KMS-11 (cell line): ENCODE results near the gene TRIM29.

Experiments
- H2AFZ ChIP-seq: fragments of 200-600 bp; sonication (generic); 2 replicates; pipeline ENCODE4 v1.6.1; 2016; ENCODE audit warnings: antibody characterized with exemption, mixed run types, low read depth
- H3K27ac ChIP-seq: fragments of 200-600 bp; sonication (generic); 2 replicates; pipeline ENCODE4 v1.6.1; 2016; ENCODE audit warnings: mild to moderate bottlenecking, mixed run types
- H3K27me3 ChIP-seq: fragments of 200-600 bp; sonication (generic); 2 replicates; pipeline ENCODE4 v1.6.1; 2017; ENCODE audit warnings: mild to moderate bottlenecking, low read depth, mixed run types, moderate library complexity; ENCODE audit not compliant: insufficient read depth
- H3K36me3 ChIP-seq: fragments of 200-600 bp; sonication (generic); 2 replicates; pipeline ENCODE4 v1.6.1; 2017; ENCODE audit warnings: mild to moderate bottlenecking, mixed run types; ENCODE audit not compliant: insufficient read depth
- H3K4me1 ChIP-seq: fragments of 200-600 bp; sonication (generic); 2 replicates; pipeline ENCODE4 v1.6.1; 2016; ENCODE audit warnings: mild to moderate bottlenecking, low read depth, mixed run types; ENCODE audit not compliant: poor library complexity, severe bottlenecking
- H3K4me2 ChIP-seq: fragments of 200-600 bp; sonication (generic); 2 replicates; pipeline ENCODE4 v1.7.0; 2016; ENCODE audit warnings: mild to moderate bottlenecking, mixed run types
- H3K4me3 ChIP-seq: fragments of 200-600 bp; sonication (generic); IDR thresholded peaks from 2 replicates; pipeline ENCODE4 v1.6.1; 2017; ENCODE audit warnings: low read depth, low read length, mixed read lengths; ENCODE audit not compliant: insufficient read depth
- H3K79me2 ChIP-seq: fragments of 200-600 bp; sonication (generic); 2 replicates; pipeline ENCODE4 v1.6.1; 2016; ENCODE audit warnings: low read depth, mixed run types; ENCODE audit not compliant: insufficient read depth
- H3K9ac ChIP-seq: fragments of 200-600 bp; sonication (generic); 2 replicates; pipeline ENCODE4 v1.6.1; 2016; ENCODE audit warnings: mild to moderate bottlenecking, mixed run types
- H4K20me1 ChIP-seq: fragments of 200-600 bp; sonication (generic); 2 replicates; pipeline ENCODE4 v1.6.1; 2016; ENCODE audit warnings: mild to moderate bottlenecking, mixed run types; ENCODE audit not compliant: insufficient read depth
- CTCF ChIP-seq: fragments of 200-600 bp; sonication (generic); conservative IDR thresholded peaks from 2 replicates; pipeline ENCODE4 v1.6.1; 2017; ENCODE audit warnings: low read depth, mild to moderate bottlenecking, antibody characterized with exemption, low read length, moderate library complexity, mixed read lengths

The TRIM29 gene

GRCh38 chr11:120153221-120153620 lies 15.3 kb upstream of the TRIM29 start:
- no peaks in the 10 kb centered on the region for H3K36me3 ChIP-seq
- H3K27ac ChIP-seq, result no peak overlapping the region
- H2AFZ ChIP-seq, result no peak overlapping the region
- no peak for TF ChIP-seq CTCF
- no peaks in the 10 kb centered on the region for H3K79me2 ChIP-seq
- H3K4me3 ChIP-seq, result no peak overlapping the region
- no peaks in the 10 kb centered on the region for H3K4me1 ChIP-seq
- H4K20me1 ChIP-seq, result no peaks in the 10 kb centered on the region
- H3K4me2 ChIP-seq, result no peak overlapping the region
- no peak overlapping the region for H3K9ac ChIP-seq
- no peaks in the 10 kb centered on the region for H3K27me3 ChIP-seq

GRCh38 chr11:120151536-120151935 lies 13.6 kb upstream of the TRIM29 start:
- Histone ChIP-seq H3K4me2 (no peak overlapping the region), H3K4me3 (no peak overlapping the region), H2AFZ (no peak overlapping the region), H3K27ac (no peak overlapping the region), H4K20me1 (no peaks in the 10 kb centered on the region), H3K36me3 (no peaks in the 10 kb centered on the region), H3K27me3 (no peaks in the 10 kb centered on the region), H3K9ac (no peak overlapping the region), H3K4me1 (no peaks in the 10 kb centered on the region), H3K79me2 (no peaks in the 10 kb centered on the region)
- TF ChIP-seq CTCF, result no peak

- Histone ChIP-seq H3K4me2 (no peak overlapping the region), H3K4me3 (no peak overlapping the region), H4K20me1 (no peaks in the 10 kb centered on the region), H3K27me3 (no peaks in the 10 kb centered on the region), H3K79me2 (no peaks in the 10 kb centered on the region), H3K36me3 (no peaks in the 10 kb centered on the region), H3K27ac (no peak overlapping the region), H2AFZ (no peak overlapping the region), H3K4me1 (no peaks in the 10 kb centered on the region), H3K9ac (no peak overlapping the region)
- no peak for TF ChIP-seq CTCF
Observed at GRCh38 chr11:120149246-120149645, 11.3 kb upstream of the TRIM29 start.

GRCh38 chr11:120147950-120148270 lies 10.0 kb upstream of the TRIM29 start:
- TF ChIP-seq CTCF, result no peak
- no peak overlapping the region for H2AFZ ChIP-seq
- H4K20me1 ChIP-seq, result no peaks in the 10 kb centered on the region
- no peaks in the 10 kb centered on the region for H3K79me2 ChIP-seq
- no peak overlapping the region for H3K4me3 ChIP-seq
- H3K4me2 ChIP-seq, result no peak overlapping the region
- H3K36me3 ChIP-seq, result no peaks in the 10 kb centered on the region
- H3K27me3 ChIP-seq, result no peaks in the 10 kb centered on the region
- no peaks in the 10 kb centered on the region for H3K4me1 ChIP-seq
- no peak overlapping the region for H3K9ac ChIP-seq
- H3K27ac ChIP-seq, result no peak overlapping the region
